Pons (tissue), 1 donor: ENCODE data around the gene CIBAR2.

Experiments
- DNase-seq: peaks from one replicate; pipeline ENCODE4 v3.0.0-alpha.2; 2016; ENCODE audit warnings: low spot score

CIBAR2 gene

GRCh38 chr16:85083051-85083639 is 29.1 kb downstream of the CIBAR2 start:
- peak; percentile 41 for DNase-seq

GRCh38 chr16:85082173-85083050 is 29.9 kb downstream of the CIBAR2 start:
- DNase-seq: no peak

- DNase-seq: no peak
Observed at GRCh38 chr16:85081765-85082164, 30.5 kb downstream of the CIBAR2 start.

- no peak for DNase-seq
Observed at GRCh38 chr16:85081038-85081437, 31.2 kb downstream of the CIBAR2 start.

GRCh38 chr16:85079785-85080570 is 32.3 kb downstream of the CIBAR2 start:
- no peak for DNase-seq

- no peak for DNase-seq
Observed at GRCh38 chr16:85078952-85079351, 33.3 kb downstream of the CIBAR2 start.

GRCh38 chr16:85078226-85078625 is 34.0 kb downstream of the CIBAR2 start:
- no peak for DNase-seq

GRCh38 chr16:85077576-85078125 is 34.6 kb downstream of the CIBAR2 start:
- no peak for DNase-seq

GRCh38 chr16:85077039-85077438 is 35.2 kb downstream of the CIBAR2 start:
- no peak for DNase-seq

- DNase-seq: no peak
Observed at GRCh38 chr16:85075236-85075924, 36.9 kb downstream of the CIBAR2 start.

GRCh38 chr16:85074225-85074914 is 37.9 kb downstream of the CIBAR2 start:
- no peak for DNase-seq

GRCh38 chr16:85072947-85073346 is 39.3 kb downstream of the CIBAR2 start:
- no peak for DNase-seq

GRCh38 chr16:85072076-85072860 is 40.0 kb downstream of the CIBAR2 start:
- no peak for DNase-seq

- DNase-seq: no peak
Observed at GRCh38 chr16:85069171-85069570, 43.1 kb downstream of the CIBAR2 start.

GRCh38 chr16:85068746-85069145 is 43.5 kb downstream of the CIBAR2 start:
- DNase-seq: no peak

- no peak for DNase-seq
Observed at GRCh38 chr16:85067426-85067825, 44.8 kb downstream of the CIBAR2 start.

- DNase-seq: no peak
Observed at GRCh38 chr16:85067024-85067423, 45.2 kb downstream of the CIBAR2 start.

GRCh38 chr16:85066346-85066885 is 45.9 kb downstream of the CIBAR2 start:
- no peak for DNase-seq

GRCh38 chr16:85065099-85065498 is 47.2 kb downstream of the CIBAR2 start:
- no peak for DNase-seq

- no peak for DNase-seq
Observed at GRCh38 chr16:85064186-85064585, 48.1 kb downstream of the CIBAR2 start.
